Tibial nerve (tissue), 4 donors: ENCODE results near the gene KRTAP4-6.

Experiments
- EP300 ChIP-seq, 2 donors: sonication (generic); formaldehyde crosslinking; IDR thresholded peaks; one replicate each; pipeline ENCODE4 v1.6.1; 2017; ENCODE audit warnings: antibody characterized with exemption in 2 of 2, mild to moderate bottlenecking in 1 of 2
- POLR2A ChIP-seq, 2 donors: fragments of 450-650 bp; IDR thresholded peaks; one replicate each; pipeline ENCODE4 v1.6.1; 2017; ENCODE audit warnings: antibody characterized with exemption in 2 of 2, mild to moderate bottlenecking in 2 of 2, moderate library complexity in 2 of 2
- TF ChIP-seq, protein P1 (sequence below), 5 experiments: fragments of 200-600 bp in 3 of 5; fragments of 450-650 bp in 2 of 5; sonication (generic) in 3 of 5; IDR thresholded peaks; one replicate each; pipeline ENCODE4 v1.5.1; 2016 to 2019; ENCODE audit warnings: antibody characterized with exemption in 5 of 5, mild to moderate bottlenecking in 3 of 5, moderate library complexity in 2 of 5

DNA sequence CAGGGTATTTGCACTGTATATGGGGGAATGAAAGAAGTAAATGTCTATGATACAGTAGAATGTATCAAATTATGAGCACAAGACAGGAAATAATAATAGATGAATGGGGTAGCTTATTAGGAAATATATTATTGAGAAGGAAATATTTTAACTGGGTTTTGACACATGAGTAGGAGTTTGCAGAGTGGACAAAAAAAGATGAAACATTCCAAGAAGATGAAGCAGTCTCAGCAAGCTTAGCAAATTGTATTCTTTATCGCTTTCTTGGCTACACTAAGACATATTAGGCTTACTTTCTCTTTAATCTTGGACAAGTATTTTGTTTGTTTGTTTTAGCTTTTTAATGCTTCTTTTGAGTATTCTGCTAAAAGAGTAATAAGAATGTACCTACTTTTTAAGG, 36.4 kb downstream of the KRTAP4-6 start:
- TF ChIP-seq, protein P1, sequence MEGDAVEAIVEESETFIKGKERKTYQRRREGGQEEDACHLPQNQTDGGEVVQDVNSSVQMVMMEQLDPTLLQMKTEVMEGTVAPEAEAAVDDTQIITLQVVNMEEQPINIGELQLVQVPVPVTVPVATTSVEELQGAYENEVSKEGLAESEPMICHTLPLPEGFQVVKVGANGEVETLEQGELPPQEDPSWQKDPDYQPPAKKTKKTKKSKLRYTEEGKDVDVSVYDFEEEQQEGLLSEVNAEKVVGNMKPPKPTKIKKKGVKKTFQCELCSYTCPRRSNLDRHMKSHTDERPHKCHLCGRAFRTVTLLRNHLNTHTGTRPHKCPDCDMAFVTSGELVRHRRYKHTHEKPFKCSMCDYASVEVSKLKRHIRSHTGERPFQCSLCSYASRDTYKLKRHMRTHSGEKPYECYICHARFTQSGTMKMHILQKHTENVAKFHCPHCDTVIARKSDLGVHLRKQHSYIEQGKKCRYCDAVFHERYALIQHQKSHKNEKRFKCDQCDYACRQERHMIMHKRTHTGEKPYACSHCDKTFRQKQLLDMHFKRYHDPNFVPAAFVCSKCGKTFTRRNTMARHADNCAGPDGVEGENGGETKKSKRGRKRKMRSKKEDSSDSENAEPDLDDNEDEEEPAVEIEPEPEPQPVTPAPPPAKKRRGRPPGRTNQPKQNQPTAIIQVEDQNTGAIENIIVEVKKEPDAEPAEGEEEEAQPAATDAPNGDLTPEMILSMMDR (IDR thresholded peaks at IDR 0.05), result no peak
- no peak for TF ChIP-seq POLR2A (IDR thresholded peaks at IDR 0.05)
- no peak for TF ChIP-seq EP300 (IDR thresholded peaks at IDR 0.05)
